CD8-positive, alpha-beta memory T cell (primary cell): ENCODE results near the gene CCDC167. TPM values are rescaled to one million over a fixed set of nuclear protein-coding genes. Genes with fewer than 3 reads are reported as not detected.

ENCODE experiments used
- CTCF ChIA-PET: fragments of 350-600 bp; sonication (Branson Sonifier 250); formaldehyde crosslinking; loops from one replicate; lab custom pipeline; 2021; ENCODE audit warnings: antibody characterized with exemption; lab: Charles Lee
- POLR2A ChIA-PET: fragments of 350-600 bp; sonication (Branson Sonifier 250); formaldehyde crosslinking; loops from one replicate; lab custom pipeline; 2021; ENCODE audit warnings: antibody characterized with exemption; lab: Charles Lee
- DNase-seq, 5 donors: peaks; one replicate each; pipeline versions ENCODE4 v3.0.0 to v3.0.0-alpha.2; 2020 to 2022; ENCODE audit warnings: mixed read lengths in 1 of 5
- H3K27ac ChIP-seq: one replicate; pipeline ENCODE4 v1.7.0; 2013; ENCODE audit warnings: low read depth, mild to moderate bottlenecking, low read length, moderate library complexity
- H3K27me3 ChIP-seq: 2 replicates; pipeline ENCODE4 v1.7.0; 2013; ENCODE audit warnings: low read length, mild to moderate bottlenecking; ENCODE audit not compliant: insufficient read depth, poor library complexity, severe bottlenecking
- H3K36me3 ChIP-seq: 2 replicates; pipeline ENCODE4 v1.7.0; 2013; ENCODE audit warnings: mild to moderate bottlenecking, low read length, moderate library complexity; ENCODE audit not compliant: insufficient read depth
- H3K4me1 ChIP-seq: 2 replicates; pipeline ENCODE4 v1.7.0; 2013; ENCODE audit warnings: mild to moderate bottlenecking, low read length, moderate library complexity; ENCODE audit not compliant: insufficient read depth
- H3K4me3 ChIP-seq: 2 replicates; pipeline ENCODE4 v1.7.0; 2013; ENCODE audit warnings: mild to moderate bottlenecking, low read length
- H3K9me3 ChIP-seq: 2 replicates; pipeline ENCODE4 v1.7.0; 2013; ENCODE audit warnings: mild to moderate bottlenecking, low read length
- H3K27ac Mint-ChIP-seq, 8 donors: one replicate each; pipeline ENCODE4 v1.8.0; 2020 to 2021; ENCODE audit warnings: mixed read lengths in 8 of 8, mild to moderate bottlenecking in 6 of 8, inconsistent platforms in 3 of 8, moderate library complexity in 3 of 8
- H3K27me3 Mint-ChIP-seq, 2 donors: one replicate each; pipeline ENCODE4 v1.8.0; 2020 to 2021; ENCODE audit warnings: mixed read lengths in 2 of 2, mild to moderate bottlenecking in 1 of 2, moderate library complexity in 1 of 2
- H3K36me3 Mint-ChIP-seq, 3 donors: one replicate each; pipeline ENCODE4 v1.8.0; 2020 to 2021; ENCODE audit warnings: mixed read lengths in 3 of 3, inconsistent platforms in 1 of 3, mild to moderate bottlenecking in 1 of 3
- H3K4me1 Mint-ChIP-seq, 3 donors: one replicate each; pipeline ENCODE4 v1.8.0; 2020 to 2021; ENCODE audit warnings: mixed read lengths in 3 of 3, inconsistent platforms in 1 of 3, mild to moderate bottlenecking in 1 of 3
- H3K4me3 Mint-ChIP-seq, 7 donors: one replicate each; pipeline ENCODE4 v1.8.0; 2020 to 2021; ENCODE audit warnings: mixed read lengths in 7 of 7, mild to moderate bottlenecking in 6 of 7, moderate library complexity in 4 of 7, inconsistent platforms in 2 of 7
- H3K9me3 Mint-ChIP-seq, 5 donors: one replicate each; pipeline ENCODE4 v1.8.0; 2020 to 2022; ENCODE audit warnings: mixed read lengths in 5 of 5, mild to moderate bottlenecking in 3 of 5, moderate library complexity in 2 of 5, inconsistent platforms in 1 of 5
- polyA plus RNA-seq: library from polyadenylated mRNA; unstranded; fragments of 300-500 nt; fragmentation: Illumina TruSeq; gene quantifications from one replicate; pipeline ENCODE4 v1.2.3, GENCODE V29; 2021
- total RNA-seq, 2 experiments: library from RNA; stranded (reverse); gene quantifications; one replicate each; pipeline ENCODE4 v1.2.3, GENCODE V29; 2021

The CCDC167 gene
- total and polyA plus RNA-seq, 3 experiments from 2014 or later: 79.5 to 181 (median 86.3) TPM

- Histone ChIP-seq H3K9me3 (no peaks in the 10 kb centered on the region), H3K4me1 (peaks cover 50% of the 10 kb centered on the region), H3K27me3 (no peaks in the 10 kb centered on the region), H3K4me3 (no peak overlapping the region), H3K27ac (no peak overlapping the region), H3K36me3 (no peaks in the 10 kb centered on the region)
- DNase-seq: no peak
- H3K27ac Mint-ChIP-seq: peak overlapping the region in 6 of 8 donors; percentile 66 to 87 (median 71)
- peaks cover 63 to 91% (median 69%) of the 10 kb centered on the region in 3 donors for H3K4me1 Mint-ChIP-seq
- peaks cover 0 to 4% (median 1%) of the 10 kb centered on the region in 3 donors for H3K36me3 Mint-ChIP-seq
- ChIA-PET POLR2A (no interaction called here), CTCF (interaction anchor here (0.9 kb wide), 1 partner anchor 45 kb away, joined by 3 read pairs; no protein-coding TSS in a partner anchor)
- peaks cover 0 to 7% of the 10 kb centered on the region in 2 donors for H3K27me3 Mint-ChIP-seq
- peak overlapping the region in 3 of 7 donors; percentile 52 to 80 (median 52) for H3K4me3 Mint-ChIP-seq
- H3K9me3 Mint-ChIP-seq: no peaks in the 10 kb centered on the region
Measured at GRCh38 chr6:37520926-37521325, 21.2 kb upstream of the CCDC167 start.

- Histone ChIP-seq H3K36me3 (no peaks in the 10 kb centered on the region), H3K4me1 (peaks cover 64% of the 10 kb centered on the region), H3K27me3 (no peaks in the 10 kb centered on the region), H3K4me3 (no peak overlapping the region), H3K27ac (no peak overlapping the region), H3K9me3 (no peaks in the 10 kb centered on the region)
- H3K27ac Mint-ChIP-seq: peak overlapping the region; percentile 91 to 100 (median 100)
- no peaks in the 10 kb centered on the region for H3K9me3 Mint-ChIP-seq
- peaks cover 0 to 5% of the 10 kb centered on the region in 2 donors for H3K27me3 Mint-ChIP-seq
- CTCF ChIA-PET: interaction anchor here (0.6 to 1.3 kb wide), 3 partner anchors 29 to 358 kb away, joined by 3 read pairs; no protein-coding TSS in a partner anchor
- POLR2A ChIA-PET: interaction anchor here (0.6 kb wide), 1 partner anchor 178 kb away, joined by 7 read pairs; the partner anchor contains the start of gene MDGA1
- H3K36me3 Mint-ChIP-seq: peaks cover 0 to 4% (median 1%) of the 10 kb centered on the region in 3 donors
- H3K4me1 Mint-ChIP-seq: peaks cover 70 to 91% (median 75%) of the 10 kb centered on the region in 3 donors
- no peak for DNase-seq
- H3K4me3 Mint-ChIP-seq: peak overlapping the region in 5 of 7 donors; percentile 12 to 96 (median 90)
Measured at GRCh38 chr6:37519461-37519860, 19.8 kb upstream of the CCDC167 start.

- H3K4me3 Mint-ChIP-seq: peak overlapping the region; percentile 77 to 96 (median 90)
- ChIA-PET POLR2A (interaction anchor here (0.9 to 3.3 kb wide), 6 partner anchors 11 to 27 kb away, joined by 3 to 58 read pairs (median 12); partner anchors contain the start of gene CCDC167), CTCF (interaction anchor here (1.0 to 4.1 kb wide), 6 partner anchors 12 to 48 kb away, joined by 3 to 65 read pairs (median 10); partner anchors contain the start of gene CCDC167)
- Histone ChIP-seq H3K4me3 (peak overlapping the region; percentile 79), H3K4me1 (peaks cover 78% of the 10 kb centered on the region), H3K27me3 (no peaks in the 10 kb centered on the region), H3K27ac (peak overlapping the region; percentile 98), H3K36me3 (no peaks in the 10 kb centered on the region), H3K9me3 (no peaks in the 10 kb centered on the region)
- no peak for DNase-seq
- H3K27me3 Mint-ChIP-seq: peaks cover 0 to 5% of the 10 kb centered on the region in 2 donors
- H3K4me1 Mint-ChIP-seq: peaks cover 79 to 93% (median 86%) of the 10 kb centered on the region in 3 donors
- peaks cover 0 to 4% (median 1%) of the 10 kb centered on the region in 3 donors for H3K36me3 Mint-ChIP-seq
- H3K27ac Mint-ChIP-seq: peak overlapping the region; percentile 93 to 100 (median 100)
- H3K9me3 Mint-ChIP-seq: no peaks in the 10 kb centered on the region
Measured at GRCh38 chr6:37518116-37518515, 18.4 kb upstream of the CCDC167 start.

GRCh38 chr6:37517411-37517812, 17.7 kb upstream of the CCDC167 start:
- H3K36me3 ChIP-seq: no peaks in the 10 kb centered on the region
- H3K27me3 ChIP-seq: no peaks in the 10 kb centered on the region
- peak; percentile 67 to 92 (median 89) for DNase-seq
- Mint-ChIP-seq H3K36me3 (peaks cover 0 to 2% (median 0%) of the 10 kb centered on the region in 3 donors), H3K27me3 (peaks cover 0 to 5% of the 10 kb centered on the region in 2 donors), H3K4me3 (peak overlapping the region; percentile 77 to 96 (median 90)), H3K4me1 (peaks cover 82 to 93% (median 90%) of the 10 kb centered on the region in 3 donors), H3K9me3 (no peaks in the 10 kb centered on the region), H3K27ac (peak overlapping the region; percentile 93 to 100 (median 100))
- H3K27ac ChIP-seq: peak overlapping the region; percentile 98
- H3K4me1 ChIP-seq: peaks cover 85% of the 10 kb centered on the region
- H3K9me3 ChIP-seq: no peaks in the 10 kb centered on the region
- CTCF ChIA-PET: interaction anchor here (1.4 to 4.1 kb wide), 10 partner anchors 10 to 49 kb away, joined by 3 to 65 read pairs (median 14); partner anchors contain the start of gene CCDC167
- POLR2A ChIA-PET: interaction anchor here (0.6 to 3.3 kb wide), 10 partner anchors 10 to 531 kb away, joined by 3 to 58 read pairs (median 7); partner anchors contain the start of genes CCDC167 and MTCH1
- H3K4me3 ChIP-seq: peak overlapping the region; percentile 79

- DNase-seq: no peak
- Mint-ChIP-seq H3K9me3 (no peaks in the 10 kb centered on the region), H3K36me3 (no peaks in the 10 kb centered on the region), H3K4me1 (peaks cover 83 to 91% (median 91%) of the 10 kb centered on the region in 3 donors), H3K27me3 (peaks cover 0 to 5% of the 10 kb centered on the region in 2 donors), H3K4me3 (peak overlapping the region; percentile 77 to 96 (median 90)), H3K27ac (peak overlapping the region; percentile 93 to 100 (median 100))
- Histone ChIP-seq H3K4me1 (peaks cover 88% of the 10 kb centered on the region), H3K9me3 (no peaks in the 10 kb centered on the region), H3K27me3 (no peaks in the 10 kb centered on the region), H3K36me3 (no peaks in the 10 kb centered on the region), H3K27ac (peak overlapping the region; percentile 98), H3K4me3 (peak overlapping the region; percentile 79)
- ChIA-PET CTCF (interaction anchor here (0.7 to 4.1 kb wide), 13 partner anchors 8 to 50 kb away, joined by 3 to 65 read pairs (median 13); partner anchors contain the start of gene CCDC167), POLR2A (interaction anchor here (0.6 to 3.3 kb wide), 14 partner anchors 8 to 531 kb away, joined by 3 to 58 read pairs (median 6); partner anchors contain the start of genes CCDC167 and MTCH1)
Measured at GRCh38 chr6:37516920-37517405, 17.3 kb upstream of the CCDC167 start.

- CTCF ChIA-PET: interaction anchor here (0.7 to 4.1 kb wide), 15 partner anchors 8 to 50 kb away, joined by 3 to 65 read pairs (median 11); partner anchors contain the start of gene CCDC167
- H3K9me3 Mint-ChIP-seq: no peaks in the 10 kb centered on the region
- peak overlapping the region; percentile 77 to 96 (median 90) for H3K4me3 Mint-ChIP-seq
- DNase-seq: peak; percentile 88 to 97 (median 93)
- POLR2A ChIA-PET: interaction anchor here (0.6 to 3.3 kb wide), 16 partner anchors 9 to 302 kb away, joined by 3 to 58 read pairs (median 5); partner anchors contain the start of gene CCDC167
- no peaks in the 10 kb centered on the region for H3K36me3 Mint-ChIP-seq
- peak overlapping the region; percentile 93 to 100 (median 100) for H3K27ac Mint-ChIP-seq
- H3K27me3 Mint-ChIP-seq: peaks cover 0 to 5% of the 10 kb centered on the region in 2 donors
- Histone ChIP-seq H3K27me3 (no peaks in the 10 kb centered on the region), H3K4me1 (peaks cover 90% of the 10 kb centered on the region), H3K36me3 (no peaks in the 10 kb centered on the region), H3K27ac (peak overlapping the region; percentile 98), H3K9me3 (no peaks in the 10 kb centered on the region), H3K4me3 (peak overlapping the region; percentile 79)
- H3K4me1 Mint-ChIP-seq: peaks cover 87 to 91% (median 91%) of the 10 kb centered on the region in 3 donors
Measured at GRCh38 chr6:37516076-37516919, 16.6 kb upstream of the CCDC167 start.

- H3K9me3 ChIP-seq: no peaks in the 10 kb centered on the region
- ChIA-PET CTCF (interaction anchor here (0.8 to 4.1 kb wide), 9 partner anchors 9 to 51 kb away, joined by 3 to 65 read pairs (median 15); partner anchors contain the start of gene CCDC167), POLR2A (interaction anchor here (0.6 to 3.3 kb wide), 7 partner anchors 9 to 50 kb away, joined by 3 to 58 read pairs (median 7); partner anchors contain the start of gene CCDC167)
- no peaks in the 10 kb centered on the region for H3K9me3 Mint-ChIP-seq
- DNase-seq: no peak
- peaks cover 0 to 5% of the 10 kb centered on the region in 2 donors for H3K27me3 Mint-ChIP-seq
- peak overlapping the region; percentile 77 to 96 (median 90) for H3K4me3 Mint-ChIP-seq
- H3K36me3 Mint-ChIP-seq: no peaks in the 10 kb centered on the region
- peaks cover 88 to 91% (median 90%) of the 10 kb centered on the region in 3 donors for H3K4me1 Mint-ChIP-seq
- H3K27me3 ChIP-seq: no peaks in the 10 kb centered on the region
- peak overlapping the region; percentile 98 for H3K27ac ChIP-seq
- H3K36me3 ChIP-seq: no peaks in the 10 kb centered on the region
- peaks cover 90% of the 10 kb centered on the region for H3K4me1 ChIP-seq
- H3K27ac Mint-ChIP-seq: peak overlapping the region; percentile 93 to 100 (median 100)
- peak overlapping the region; percentile 79 for H3K4me3 ChIP-seq
Measured at GRCh38 chr6:37515712-37516075, 16.0 kb upstream of the CCDC167 start.
